Fibroblast of peridontal ligament (primary cell): ENCODE data around the gene KIF2C.
A peak's percentile ranks its signal among the peaks of the same experiment; 100 is the strongest.
"Not testable (repeated sequence)": the region's sequence is repeated elsewhere in the genome, so short reads cannot be mapped to it uniquely, and the experiment has no call there.

Experiments
- DNase-seq: peaks from one replicate; pipeline ENCODE4 v3.0.0-alpha.2; 2010; ENCODE audit errors: extremely low read depth

KIF2C gene

DNA sequence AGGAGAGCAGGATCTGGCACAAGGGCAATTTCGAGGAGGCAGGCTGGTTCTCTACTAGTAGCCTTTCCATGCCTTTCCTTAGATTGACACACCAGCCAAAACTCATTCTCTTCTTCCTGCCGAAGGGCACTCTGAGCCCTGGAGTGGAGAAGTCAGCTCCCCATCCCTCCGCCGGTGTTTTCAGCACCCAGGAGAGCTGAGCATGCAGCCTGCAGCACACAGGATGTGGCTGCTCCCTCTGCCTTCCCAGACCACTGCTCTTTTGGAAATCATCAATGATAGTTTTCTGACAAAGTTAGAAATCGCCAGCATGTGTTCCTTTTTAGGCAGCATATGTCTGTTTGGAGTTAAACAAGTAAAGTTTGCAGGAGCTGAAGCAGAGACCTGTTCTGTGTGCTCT lies 20.3 kb upstream of the KIF2C start:
- no peak for DNase-seq

DNA sequence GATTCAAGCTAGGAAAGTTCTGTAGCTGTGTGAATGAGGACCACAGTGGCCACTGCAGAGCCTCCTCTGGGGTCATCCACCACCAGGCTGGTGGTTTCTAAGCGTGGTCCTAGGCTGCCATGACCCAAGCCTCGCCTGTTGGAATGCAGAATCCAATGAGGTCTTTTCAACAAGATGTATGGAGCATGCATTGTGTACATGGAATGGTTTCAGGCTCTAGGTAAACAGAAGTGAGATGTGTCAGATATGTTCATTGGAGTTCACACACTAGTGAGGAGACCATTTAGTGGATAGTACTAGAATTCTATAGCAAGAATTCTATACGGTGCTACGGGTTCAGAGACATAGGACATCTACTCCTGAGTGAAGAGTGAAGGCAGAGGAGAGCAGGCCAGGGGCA lies 19.4 kb upstream of the KIF2C start:
- DNase-seq = no peak

GRCh38 chr1:44721485-44722361 lies 17.9 kb upstream of the KIF2C start:
- peak; percentile 92 for DNase-seq

DNA sequence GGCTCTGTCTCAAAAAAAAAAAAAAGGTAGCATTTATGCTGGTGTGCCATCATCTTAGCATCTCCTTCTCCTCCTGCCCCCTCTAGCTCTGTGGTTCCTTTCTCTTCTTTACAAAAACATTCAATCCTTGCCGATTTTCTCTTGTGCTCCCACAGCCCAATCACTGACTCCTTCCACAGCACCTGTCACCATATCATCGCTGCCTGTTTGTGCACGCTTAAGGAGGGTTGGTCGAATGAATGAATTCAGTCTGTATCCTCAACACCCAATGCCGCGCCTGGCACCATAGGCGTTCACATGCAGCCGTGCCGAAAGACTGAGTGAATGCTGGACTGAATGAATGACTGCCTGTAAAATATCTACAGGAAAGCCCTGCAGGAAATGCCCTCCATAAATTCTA lies 16.6 kb upstream of the KIF2C start:
- DNase-seq = no peak

- no peak for DNase-seq
Observed at GRCh38 chr1:44723496-44724295, 15.9 kb upstream of the KIF2C start.

GRCh38 chr1:44724296-44724954 lies 15.2 kb upstream of the KIF2C start:
- no peak for DNase-seq

DNA sequence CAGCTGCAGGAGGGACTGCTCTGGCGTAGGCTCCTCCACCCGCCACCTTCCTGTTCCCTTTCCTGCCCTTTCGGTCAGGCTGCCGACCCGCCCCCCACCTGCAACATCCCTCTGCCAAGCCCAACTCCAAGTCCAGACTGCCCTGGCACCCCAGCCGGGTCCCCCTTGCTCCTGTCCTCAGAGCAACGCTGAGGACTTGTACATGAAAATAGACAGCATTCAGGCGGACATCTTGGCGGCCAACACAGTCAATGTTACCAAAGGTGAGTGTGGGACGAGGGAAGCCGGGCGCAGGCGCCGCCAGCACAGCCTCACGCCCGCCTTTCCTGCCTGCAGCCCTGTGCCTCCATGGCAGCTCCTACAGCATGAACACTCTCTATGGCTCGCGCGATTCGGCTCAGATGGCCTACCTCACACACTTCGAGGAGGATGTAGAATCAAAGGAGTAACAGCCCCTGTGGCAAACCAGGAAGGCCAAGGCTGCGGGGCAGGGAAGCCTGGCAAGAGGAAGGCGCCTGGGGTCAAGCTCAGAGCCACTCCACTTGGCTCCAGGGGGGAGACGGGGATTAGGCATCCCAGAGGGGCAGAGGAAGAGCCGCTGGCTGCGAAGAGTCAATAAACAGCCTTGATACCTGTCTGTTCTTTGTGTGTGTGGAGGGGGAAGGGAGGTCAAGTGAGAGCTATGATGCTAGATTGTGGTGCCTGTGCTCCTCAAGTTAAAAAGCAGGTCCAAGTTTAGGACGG lies 14.5 kb upstream of the KIF2C start:
- no peak for DNase-seq

- DNase-seq = peak; percentile 98
Observed at GRCh38 chr1:44730741-44731512, 8.7 kb upstream of the KIF2C start, which contains the start of gene RNU5D-1. RNU5D-1 (minus strand) TSS chr1:44731170.

DNA sequence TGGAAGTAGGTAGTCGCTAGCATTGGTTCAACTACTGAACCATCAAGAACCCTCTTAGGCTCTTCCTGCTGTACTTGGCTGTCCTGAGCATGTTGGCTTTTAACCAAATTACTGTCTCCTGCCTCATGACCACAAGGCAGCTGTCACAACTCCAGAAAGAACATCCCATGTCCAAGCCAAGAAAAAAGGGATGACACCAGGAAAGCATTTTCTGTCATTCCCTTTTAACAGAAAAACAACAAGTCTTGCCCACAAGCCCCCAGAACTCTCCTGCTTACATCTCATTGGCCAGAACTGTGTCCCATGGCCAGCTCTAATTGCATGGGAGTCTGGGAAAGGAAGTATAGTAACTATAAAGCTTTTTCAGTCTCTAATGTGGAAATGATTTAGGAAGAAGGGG lies 6.3 kb upstream of the KIF2C start:
- peak; percentile 51 for DNase-seq

GRCh38 chr1:44733784-44734183 lies 5.9 kb upstream of the KIF2C start:
- no peak for DNase-seq

- no peak for DNase-seq
Observed at GRCh38 chr1:44735992-44736391, 3.6 kb upstream of the KIF2C start.

GRCh38 chr1:44738953-44739306 lies 707 bp upstream of the KIF2C start:
- DNase-seq = not testable (repeated sequence)

- DNase-seq = no peak
Observed at GRCh38 chr1:44740179-44740617, 561 bp downstream of the KIF2C start.

DNA sequence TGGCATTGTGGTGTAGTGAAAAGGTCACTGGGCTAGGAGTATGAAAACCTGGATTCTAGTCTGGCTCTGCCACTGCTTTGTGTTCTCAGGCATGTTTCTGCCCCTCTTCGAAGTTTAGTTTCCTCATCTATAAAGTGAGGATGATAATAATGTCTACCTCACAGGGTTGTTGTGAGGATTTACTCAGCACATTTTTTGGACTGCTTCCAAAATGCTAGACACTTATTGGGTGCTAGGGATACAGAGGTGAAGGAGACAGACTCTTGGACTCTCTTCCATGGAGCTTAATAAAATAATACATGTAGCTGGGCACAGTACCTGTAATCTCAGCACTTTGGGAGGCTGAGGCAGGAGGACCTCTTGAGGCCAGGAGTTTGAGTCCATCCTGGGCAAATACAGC lies 3.6 kb downstream of the KIF2C start:
- no peak for DNase-seq

- DNase-seq = no peak
Observed at GRCh38 chr1:44747878-44748277, 8.2 kb downstream of the KIF2C start.

GRCh38 chr1:44757420-44757819 lies 17.8 kb downstream of the KIF2C start:
- DNase-seq = no peak

GRCh38 chr1:44759077-44759476 lies 19.4 kb downstream of the KIF2C start:
- DNase-seq = no peak

GRCh38 chr1:44760876-44761275 lies 21.2 kb downstream of the KIF2C start:
- DNase-seq = no peak

DNA sequence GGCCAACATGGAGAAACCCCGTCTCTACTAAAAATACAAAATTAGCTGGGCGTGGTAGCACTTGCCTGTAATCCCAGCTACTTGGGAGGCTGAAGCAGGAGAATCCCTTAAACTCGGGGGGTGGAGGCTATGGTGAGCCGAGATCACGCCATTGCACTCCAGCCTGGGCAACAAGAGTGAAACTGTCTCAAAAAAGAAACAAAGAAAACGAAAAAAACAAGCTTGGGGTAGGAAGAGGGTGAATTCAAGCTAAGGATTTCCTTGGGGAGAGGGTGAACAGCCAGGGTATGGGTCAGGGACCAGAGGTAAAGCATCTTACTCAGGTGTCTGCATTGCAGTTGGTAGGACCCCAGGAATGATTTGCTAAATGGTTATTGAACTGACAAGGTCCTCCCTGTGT lies 26.8 kb downstream of the KIF2C start:
- DNase-seq = not testable (repeated sequence)

- peak; percentile 94 for DNase-seq
Observed at GRCh38 chr1:44775078-44775929, 35.7 kb downstream of the KIF2C start, which contains the start of gene RPS8. RPS8 (plus strand) TSS chr1:44775540; CDS start chr1:44775597, 57 bp downstream.
